SK-N-SH treated with all-trans-retinoic acid at 6 μM for 48 hours (cell line): ENCODE data around the gene SMIM20.

Experiments used
- ATAC-seq: fragments of 200-7000 bp; cut with Tn5 transposase; 3 replicates; pipeline ENCODE4 v1.9.1; 2020; ENCODE audit warnings: mild to moderate bottlenecking, moderate library complexity
- ARNTL ChIP-seq: fragments of 450-650 bp; formaldehyde crosslinking; IDR thresholded peaks from 2 replicates; pipeline ENCODE4 v1.5.0; 2020; ENCODE audit warnings: low read depth, mild to moderate bottlenecking, moderate library complexity, borderline replicate concordance
- BACH2 ChIP-seq: fragments of 250-450 bp; sonication (Bioruptor Pico); IDR thresholded peaks from 2 replicates; pipeline ENCODE4 v1.9.0; 2021; ENCODE audit warnings: mild to moderate bottlenecking, borderline replicate concordance
- CSRNP3 ChIP-seq: fragments of 250-450 bp; sonication (Bioruptor Pico); IDR thresholded peaks from 2 replicates; pipeline ENCODE4 v1.5.1; 2021; ENCODE audit warnings: mild to moderate bottlenecking, moderate library complexity
- GLIS3 ChIP-seq: fragments of 250-450 bp; sonication (Bioruptor Pico); IDR thresholded peaks from 2 replicates; pipeline ENCODE4 v1.5.0; 2020; ENCODE audit warnings: mild to moderate bottlenecking, moderate library complexity
- OSR1 ChIP-seq: fragments of 250-450 bp; sonication (Bioruptor Pico); IDR thresholded peaks from 2 replicates; pipeline ENCODE4 v1.8.0; 2022; ENCODE audit warnings: moderate library complexity, mild to moderate bottlenecking, inconsistent platforms
- PATZ1 ChIP-seq: fragments of 250-450 bp; sonication (Bioruptor Pico); IDR thresholded peaks from 2 replicates; pipeline ENCODE4 v1.8.0; 2020; ENCODE audit warnings: mild to moderate bottlenecking, moderate library complexity, borderline replicate concordance
- POU6F1 ChIP-seq: fragments of 250-450 bp; sonication (Bioruptor Pico); IDR thresholded peaks from 2 replicates; pipeline ENCODE4 v1.8.0; 2021; ENCODE audit warnings: low read depth, mild to moderate bottlenecking, moderate library complexity, borderline replicate concordance
- PPARA ChIP-seq: fragments of 250-450 bp; sonication (Bioruptor Pico); IDR thresholded peaks from 2 replicates; pipeline ENCODE4 v1.5.0; 2020; ENCODE audit warnings: mild to moderate bottlenecking, borderline replicate concordance
- RARB ChIP-seq: fragments of 250-450 bp; sonication (Bioruptor Pico); IDR thresholded peaks from 2 replicates; pipeline ENCODE4 v1.8.0; 2021; ENCODE audit warnings: mild to moderate bottlenecking, moderate library complexity
- TCF4 ChIP-seq: fragments of 250-450 bp; sonication (Bioruptor Pico); IDR thresholded peaks from 2 replicates; pipeline ENCODE4 v1.8.0; 2021; ENCODE audit warnings: mild to moderate bottlenecking, moderate library complexity, borderline replicate concordance
- TSHZ2 ChIP-seq: fragments of 250-450 bp; sonication (Bioruptor Pico); IDR thresholded peaks from 2 replicates; pipeline ENCODE4 v1.5.0; 2020; ENCODE audit warnings: mild to moderate bottlenecking, moderate library complexity
- ZC3H10 ChIP-seq: fragments of 250-450 bp; sonication (Bioruptor Pico); IDR thresholded peaks from 2 replicates; pipeline ENCODE4 v1.5.1; 2021; ENCODE audit warnings: mild to moderate bottlenecking, moderate library complexity
- ZFP3 ChIP-seq: fragments of 250-450 bp; sonication (Bioruptor Pico); IDR thresholded peaks from 2 replicates; pipeline ENCODE4 v1.5.0; 2020; ENCODE audit warnings: mild to moderate bottlenecking, moderate library complexity
- ZFP30 ChIP-seq: fragments of 450-650 bp; formaldehyde crosslinking; IDR thresholded peaks from 2 replicates; pipeline ENCODE4 v1.5.0; 2022; ENCODE audit warnings: mild to moderate bottlenecking, moderate library complexity
- ZNF8 ChIP-seq: fragments of 450-650 bp; formaldehyde crosslinking; IDR thresholded peaks from 2 replicates; pipeline ENCODE4 v1.5.0; 2020; ENCODE audit warnings: mild to moderate bottlenecking, moderate library complexity

Gene SMIM20

GRCh38 chr4:25872851-25873631 is 41.0 kb upstream of the SMIM20 start:
- ATAC-seq = no peak
- TF ChIP-seq POU6F1 (CRISPR knock-in tag) (no peak), ZNF8 (CRISPR knock-in tag) (no peak), TCF4 (CRISPR knock-in tag) (no peak), RARB (no peak), PATZ1 (CRISPR knock-in tag) (no peak), OSR1 (CRISPR knock-in tag) (no peak), GLIS3 (CRISPR knock-in tag) (no peak), ZC3H10 (CRISPR knock-in tag) (no peak), ZFP3 (CRISPR knock-in tag) (no peak), ARNTL (CRISPR knock-in tag) (no peak), BACH2 (no peak), CSRNP3 (CRISPR knock-in tag) (no peak)
- TF ChIP-seq, all 23 proteins: peak for 0

DNA sequence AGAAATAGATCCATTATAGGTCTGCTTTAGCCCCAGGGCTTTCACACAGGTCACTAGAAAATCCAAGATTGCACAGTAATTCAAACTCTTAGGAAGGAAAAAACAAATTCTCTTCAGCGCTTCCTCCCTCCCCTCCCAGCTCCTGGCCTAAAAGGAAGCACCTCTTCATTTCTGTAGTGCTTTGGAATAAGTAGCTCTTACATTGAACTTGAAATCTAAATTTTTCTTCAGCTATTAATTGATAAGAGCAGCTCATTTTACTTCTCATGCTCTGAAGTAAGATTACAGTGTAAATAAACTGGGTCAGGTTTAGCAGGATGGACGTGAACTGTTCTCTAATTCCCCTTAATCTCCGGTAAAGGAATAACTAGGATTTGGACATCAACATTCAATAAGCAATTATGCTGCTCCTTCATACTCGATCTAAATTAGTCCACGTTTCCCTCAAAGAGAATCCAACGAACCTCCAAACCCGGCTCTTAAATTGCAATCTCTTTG is 40.3 kb upstream of the SMIM20 start:
- no peak for ATAC-seq

More for the DNA sequence above, 40.3 kb upstream of the SMIM20 start:
- TF ChIP-seq GLIS3 (CRISPR knock-in tag) (no peak), PPARA (CRISPR knock-in tag) (no peak), TSHZ2 (no peak), PATZ1 (CRISPR knock-in tag) (no peak), ZFP30 (CRISPR knock-in tag) (no peak)
